Activated CD8-positive, alpha-beta memory T cell treated with anti-CD3 and anti-CD28 coated beads for 4 hours (primary cell): ENCODE data around the gene UTP18.
"Not testable (repeated sequence)": the region's sequence is repeated elsewhere in the genome, so short reads cannot be mapped to it uniquely, and the experiment has no call there.

Experiments
- DNase-seq, 2 donors: peaks; one replicate each; pipeline ENCODE4 v3.0.0-alpha.2; 2020; ENCODE audit warnings: low read depth in 2 of 2

Gene UTP18

DNA sequence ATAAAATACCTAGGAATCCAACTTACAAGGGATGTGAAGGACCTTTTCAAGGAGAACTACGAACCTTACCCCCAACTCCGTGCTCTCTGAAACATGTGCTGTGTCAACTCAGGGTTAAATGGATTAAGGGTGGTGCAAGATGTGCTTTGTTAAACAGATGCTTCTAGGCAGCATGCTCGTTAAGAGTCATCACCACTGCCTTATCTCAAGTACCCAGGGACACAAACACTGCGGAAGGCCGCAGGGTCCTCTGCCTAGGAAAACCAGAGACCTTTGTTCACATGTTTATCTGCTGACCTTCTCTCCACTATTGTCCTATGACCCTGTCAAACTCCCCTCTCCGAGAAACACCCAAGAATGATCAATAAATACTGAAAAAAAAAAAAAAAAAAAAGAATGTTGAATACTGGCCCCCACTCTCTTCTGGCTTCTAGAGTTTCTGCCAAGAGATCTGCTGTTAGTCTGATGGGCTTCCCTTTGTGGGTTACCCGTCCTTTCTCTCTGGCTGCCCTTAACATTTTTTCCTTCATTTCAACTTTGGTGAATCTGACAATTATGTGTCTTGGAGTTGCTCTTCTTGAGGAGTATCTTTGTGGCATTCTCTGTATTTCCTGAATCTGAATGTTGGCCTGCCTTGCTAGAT lies 70.6 kb downstream of the UTP18 start:
- DNase-seq = not testable (repeated sequence)

- DNase-seq = no peak
These were observed 74.8 kb downstream of the UTP18 start for GRCh38 chr17:51335006-51335590.

GRCh38 chr17:51335883-51336822 lies 75.8 kb downstream of the UTP18 start:
- no peak for DNase-seq

- DNase-seq = no peak
These were observed 81.1 kb downstream of the UTP18 start for GRCh38 chr17:51341457-51341856.

DNA sequence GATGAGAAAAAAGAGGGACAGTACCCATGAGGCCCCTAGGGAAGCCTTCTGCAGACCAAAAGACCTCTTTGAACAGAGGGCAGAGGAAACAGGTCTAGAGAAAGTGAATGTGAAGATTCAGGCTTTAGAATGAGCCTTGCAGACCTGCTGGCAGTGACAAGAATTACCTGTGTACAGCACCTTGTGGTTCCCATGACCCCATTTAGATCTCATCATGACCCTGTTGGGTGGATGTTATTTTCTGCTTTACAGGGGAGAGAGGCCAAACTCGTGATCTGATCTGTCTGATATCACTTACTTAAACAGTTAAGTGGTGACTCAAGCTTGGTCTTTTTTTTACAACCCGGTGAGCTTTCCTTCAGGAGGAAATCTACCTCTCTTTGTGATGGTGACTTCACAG lies 81.9 kb downstream of the UTP18 start:
- no peak for DNase-seq

DNA sequence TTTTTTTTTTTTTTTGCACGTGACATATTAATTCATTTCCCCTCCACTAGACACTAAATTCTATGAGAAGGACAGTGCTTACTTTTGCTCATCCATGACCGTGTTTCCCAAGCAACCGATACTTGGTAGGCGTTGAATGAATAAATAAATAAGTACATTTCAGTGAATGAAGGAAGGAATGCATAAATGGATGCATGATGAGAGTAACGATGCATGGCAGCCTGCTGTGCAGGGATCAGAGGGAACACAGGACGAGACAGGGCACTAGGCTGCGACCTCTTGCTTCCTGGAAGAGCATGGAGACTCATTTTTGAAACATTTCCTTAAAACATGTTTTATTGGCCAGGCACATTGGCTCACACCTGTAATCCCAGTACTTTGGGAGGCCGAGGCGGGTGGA lies 84.2 kb downstream of the UTP18 start:
- no peak for DNase-seq

DNA sequence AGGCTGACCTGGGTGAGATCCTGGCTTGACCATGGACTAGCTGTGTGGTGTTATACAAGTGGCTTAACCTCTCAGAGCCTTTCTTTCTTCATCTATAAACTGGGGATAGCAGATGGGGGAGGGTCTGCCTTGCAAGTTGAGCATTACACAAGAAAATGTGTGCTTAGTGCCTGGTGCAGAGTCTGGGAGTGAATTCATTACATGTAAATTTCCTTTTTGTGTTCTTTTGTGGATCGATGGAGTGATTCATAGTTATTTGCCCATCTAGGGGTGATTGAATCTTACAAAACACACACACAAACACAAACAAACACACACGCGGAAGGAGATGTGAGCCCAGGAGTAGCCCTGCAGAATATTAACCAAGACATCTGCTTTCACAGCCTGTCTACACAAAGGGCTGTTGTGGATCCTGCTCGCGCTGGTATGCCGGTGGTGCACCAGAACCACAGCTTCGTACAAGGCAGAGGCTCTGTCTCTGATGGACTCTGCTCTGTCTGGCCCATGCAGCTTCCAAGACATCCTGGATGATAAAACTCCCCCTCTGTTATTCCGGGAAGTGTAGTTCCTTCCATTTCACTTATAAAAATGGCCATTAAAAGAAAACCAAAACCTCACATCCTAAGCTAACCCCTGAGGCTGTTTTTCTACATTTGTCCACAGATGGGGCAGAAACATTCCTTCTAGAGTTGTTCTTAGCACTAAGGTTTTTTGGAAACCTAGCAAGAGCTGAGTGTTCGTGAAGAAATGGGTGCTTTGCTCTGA lies 86.1 kb downstream of the UTP18 start:
- no peak for DNase-seq
